Head of caudate nucleus (tissue), 42 donors: ENCODE measurements around the gene ALDOA.
"Not testable (repeated sequence)": the region's sequence is repeated elsewhere in the genome, so short reads cannot be mapped to it uniquely, and the experiment has no call there.

ENCODE experiments used
- DNase-seq, 42 donors: peaks; one replicate each; pipeline versions ENCODE4 v3.0.0 to v3.0.0-alpha.2; 2020 to 2021; ENCODE audit warnings: mixed read lengths in 7 of 42
- intact Hi-C: fragments of 100-400 bp; cut with DNase I; formaldehyde crosslinking; loops from one replicate; pipeline ENCODE4 v1.15.0; 2022

ALDOA gene

GRCh38 chr16:30065102-30065942 lies at the start of gene ALDOA:
Gene ALDOA (plus strand): TSS chr16:30065760. CDS start chr16:30066898, 1,138 bp downstream.
- intact Hi-C loops = loop anchor here (5.0 kb wide), 1 partner anchor 57 kb away; the partner anchor contains the start of gene MAPK3

GRCh38 chr16:30016555-30017276 lies 48.8 kb upstream of the ALDOA start:
- intact Hi-C loops = no loop called here
- no peak for DNase-seq

More at GRCh38 chr16:30065102-30065942, at the start of gene ALDOA:
- DNase-seq = peak; percentile 94 to 99 (median 98)

- intact Hi-C loops = no loop called here
Measured at GRCh38 chr16:30017277-30017656, 48.3 kb upstream of the ALDOA start.

DNA sequence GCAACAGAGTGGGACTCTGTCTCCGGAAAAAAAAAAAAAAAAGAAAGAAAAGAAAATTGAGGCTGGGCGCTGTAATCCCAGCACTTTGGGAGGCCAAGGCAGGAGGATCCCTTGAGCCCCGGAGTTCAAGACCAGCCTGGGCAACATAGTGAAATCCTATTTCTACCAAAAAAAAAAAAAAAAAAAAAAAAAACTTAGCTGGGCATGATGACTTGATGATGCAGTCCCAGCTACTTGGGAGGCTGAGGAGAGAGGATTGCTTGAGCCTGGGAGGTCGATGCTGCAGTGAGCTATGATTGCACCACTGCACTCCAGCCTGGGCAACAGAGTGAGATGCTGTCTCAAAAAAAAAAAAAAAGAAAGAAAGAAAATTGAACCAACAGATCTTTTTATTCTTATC lies 47.6 kb upstream of the ALDOA start:
- intact Hi-C loops, DNase-seq: not testable (repeated sequence)

More at GRCh38 chr16:30017277-30017656, 48.3 kb upstream of the ALDOA start:
- no peak for DNase-seq

DNA sequence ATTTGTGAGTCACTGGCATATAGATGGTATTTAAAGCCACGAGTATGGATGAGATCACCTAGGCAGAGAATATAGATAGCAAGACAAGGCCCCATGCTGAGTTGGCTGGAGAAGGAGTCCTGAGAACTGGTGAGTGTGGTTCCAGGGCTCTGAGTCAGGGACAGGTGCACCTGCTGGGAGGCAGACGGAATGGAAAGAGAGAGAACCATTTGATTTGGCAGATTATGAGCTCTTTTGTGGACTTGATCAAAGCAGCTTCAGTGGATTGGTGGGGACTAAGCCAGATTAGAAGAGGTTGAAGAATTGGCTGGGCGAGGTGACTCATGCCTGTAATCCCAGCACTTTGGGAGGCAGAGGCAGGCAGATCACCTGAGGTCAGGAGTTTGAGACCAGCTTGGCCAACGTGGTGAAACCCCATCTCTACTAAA lies 46.8 kb upstream of the ALDOA start:
- DNase-seq = no peak
- intact Hi-C loops = no loop called here

- DNase-seq = no peak
- intact Hi-C loops = no loop called here
Measured at GRCh38 chr16:30022887-30023286, 42.7 kb upstream of the ALDOA start, which contains the start of gene C16orf92. Gene C16orf92 (plus strand): TSS chr16:30023198. CDS start chr16:30023341, 143 bp downstream.

DNA sequence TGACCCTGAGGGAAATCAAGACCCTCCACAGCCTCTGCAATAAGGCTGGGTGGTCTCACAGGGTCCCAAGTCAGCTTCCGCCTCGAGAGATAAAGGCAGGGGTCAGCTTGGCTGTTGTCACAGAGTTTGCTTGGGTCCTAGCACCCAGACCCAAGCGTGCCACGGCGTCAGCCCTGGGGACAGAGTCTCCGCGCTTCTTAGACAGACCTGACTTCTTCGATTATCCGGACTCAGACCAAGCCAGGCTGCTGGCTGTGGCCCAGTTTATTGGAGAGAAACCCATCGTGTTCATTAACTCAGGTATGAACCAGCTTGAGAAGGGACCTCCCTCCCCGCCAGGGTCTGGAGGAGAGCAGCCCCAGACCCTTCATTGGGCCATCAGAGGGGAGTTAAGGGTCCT lies 42.0 kb upstream of the ALDOA start:
- no peak for DNase-seq
- intact Hi-C loops = no loop called here

GRCh38 chr16:30024451-30024850 lies 41.1 kb upstream of the ALDOA start:
- intact Hi-C loops = no loop called here
- DNase-seq = no peak

- intact Hi-C loops = no loop called here
- no peak for DNase-seq
Measured at GRCh38 chr16:30025156-30025555, 40.4 kb upstream of the ALDOA start.

GRCh38 chr16:30025574-30025973 lies 40.0 kb upstream of the ALDOA start:
- intact Hi-C loops = no loop called here
- DNase-seq = no peak

DNA sequence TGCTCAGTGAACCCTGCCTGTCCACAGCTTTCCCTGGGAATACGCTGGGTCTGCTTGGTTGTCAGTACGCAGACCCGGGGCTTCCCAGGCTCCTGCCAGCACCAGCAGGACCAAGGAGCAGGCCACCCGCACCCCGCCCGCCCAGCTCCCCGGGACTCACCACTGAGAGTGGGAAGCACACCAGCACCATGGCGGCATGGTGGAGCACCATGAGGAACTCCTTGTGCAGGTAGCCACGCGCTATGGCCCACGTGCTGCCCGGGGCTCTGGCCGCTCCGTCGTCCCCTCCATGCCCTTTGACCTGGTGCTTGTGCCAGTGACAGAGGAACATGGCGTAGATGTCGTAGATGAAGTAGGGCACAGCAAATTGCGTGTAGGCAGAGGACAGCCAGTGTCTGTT lies 39.1 kb upstream of the ALDOA start:
- intact Hi-C loops = no loop called here
- no peak for DNase-seq

DNA sequence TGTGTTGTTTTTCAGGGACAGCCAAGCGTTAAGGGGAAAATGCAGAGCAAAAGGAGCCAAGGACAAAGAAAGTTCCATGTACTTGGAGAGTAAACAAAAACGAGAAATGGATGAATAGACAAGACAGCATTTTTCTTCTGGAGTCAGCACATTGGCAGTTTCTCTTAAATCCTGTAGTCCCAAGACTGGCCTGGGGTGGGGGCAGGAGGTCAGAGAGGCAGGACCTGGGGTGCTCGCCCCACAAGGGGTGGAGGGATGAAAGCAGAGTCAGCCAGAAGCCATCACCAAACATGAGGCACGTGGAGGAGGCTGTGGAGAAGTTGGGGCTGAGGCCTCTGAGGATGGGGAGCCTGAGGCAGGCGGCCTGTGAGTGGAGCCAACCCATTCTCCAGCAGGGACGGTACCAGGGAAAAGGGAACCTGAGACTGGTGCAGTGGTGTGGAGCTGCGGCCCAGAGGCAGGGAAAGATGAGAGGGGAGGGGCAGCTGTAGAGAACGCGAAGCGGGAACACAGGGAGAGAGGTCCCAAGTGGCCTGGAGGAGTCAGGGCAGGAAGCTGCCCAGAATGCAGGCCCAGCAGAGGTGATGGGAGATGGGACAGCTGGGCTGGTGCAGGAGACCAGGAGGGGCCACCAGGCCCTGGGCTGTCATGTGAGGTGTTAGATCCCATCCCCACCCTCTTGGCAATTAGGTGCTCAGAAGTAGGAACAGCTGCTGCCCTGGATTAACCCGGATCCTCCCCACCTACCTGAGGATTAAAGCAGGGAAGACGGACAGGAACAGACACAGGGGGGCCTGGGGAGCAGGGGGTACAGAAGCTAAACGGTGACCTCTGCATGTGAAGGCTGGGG lies 37.7 kb upstream of the ALDOA start:
- intact Hi-C loops = no loop called here
- DNase-seq = no peak

- intact Hi-C loops = no loop called here
- DNase-seq = no peak
Measured at GRCh38 chr16:30028438-30029076, 37.0 kb upstream of the ALDOA start.

DNA sequence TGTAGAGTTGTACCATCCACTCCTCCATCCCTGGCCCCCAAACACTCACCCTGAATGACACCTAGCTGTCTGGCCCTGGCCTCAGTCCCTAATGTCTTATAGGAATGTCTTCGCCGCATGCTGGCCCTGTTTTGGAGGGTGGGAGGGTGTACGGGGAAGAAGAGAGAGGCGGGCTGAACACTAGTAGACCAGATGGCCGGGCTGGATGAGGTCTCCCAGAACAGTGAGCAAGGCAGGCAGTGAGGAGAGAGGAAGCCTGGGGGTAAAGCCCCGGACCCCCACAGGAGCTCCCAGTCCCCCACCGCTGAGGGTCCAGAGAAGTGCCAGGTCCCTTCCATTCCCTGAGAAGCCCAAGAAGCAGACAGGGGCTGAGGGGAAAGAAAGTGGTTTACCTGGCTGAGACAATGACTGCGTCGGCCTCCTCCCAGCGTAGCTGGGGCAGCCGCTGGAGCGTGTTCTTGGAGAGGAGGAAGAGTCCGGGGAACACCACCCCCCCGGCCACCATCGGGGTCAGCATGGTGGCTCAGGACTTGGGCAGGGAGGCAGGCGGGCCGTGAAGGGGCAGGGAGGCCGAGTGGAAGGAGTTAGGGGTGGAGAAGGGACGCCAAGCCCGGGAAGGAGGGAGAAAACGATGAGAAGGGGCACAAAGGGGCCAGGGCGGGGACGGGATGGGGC lies 35.4 kb upstream of the ALDOA start:
- intact Hi-C loops = no loop called here
- no peak for DNase-seq

DNA sequence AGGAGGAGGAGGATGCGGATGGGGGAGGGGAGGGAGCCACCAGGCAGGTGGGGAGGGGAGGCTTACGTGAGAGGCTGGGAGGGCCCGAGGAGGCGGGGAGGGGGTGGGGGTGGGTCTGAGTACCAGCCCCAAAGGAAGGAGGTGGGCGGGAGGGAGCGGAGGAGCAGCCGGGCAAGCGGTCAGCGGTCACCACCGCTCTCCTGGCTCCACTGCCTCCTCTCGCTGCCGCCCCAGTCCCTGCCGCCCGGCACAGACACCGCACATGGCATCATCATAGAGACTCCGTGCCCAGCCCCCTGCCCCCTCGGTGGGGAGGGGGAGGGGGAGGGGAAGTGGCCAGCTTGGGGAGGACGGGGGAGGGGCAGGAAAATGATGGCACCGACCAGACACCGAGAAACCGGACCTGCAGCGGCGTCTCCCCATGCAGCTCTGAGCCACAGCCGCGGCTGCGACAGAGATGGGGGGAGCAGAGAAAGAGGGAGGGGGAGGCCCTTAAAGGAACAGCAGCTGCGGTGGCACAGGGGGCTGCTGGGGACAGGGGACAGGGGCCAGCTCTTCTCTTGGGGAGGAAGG lies 34.6 kb upstream of the ALDOA start, which contains the start of gene TLCD3B:
TSS of gene TLCD3B (minus strand) at position 431 of the 573 bp plus-strand sequence. CDS start 744 bp downstream, outside the sequence.
- intact Hi-C loops = no loop called here

DNA sequence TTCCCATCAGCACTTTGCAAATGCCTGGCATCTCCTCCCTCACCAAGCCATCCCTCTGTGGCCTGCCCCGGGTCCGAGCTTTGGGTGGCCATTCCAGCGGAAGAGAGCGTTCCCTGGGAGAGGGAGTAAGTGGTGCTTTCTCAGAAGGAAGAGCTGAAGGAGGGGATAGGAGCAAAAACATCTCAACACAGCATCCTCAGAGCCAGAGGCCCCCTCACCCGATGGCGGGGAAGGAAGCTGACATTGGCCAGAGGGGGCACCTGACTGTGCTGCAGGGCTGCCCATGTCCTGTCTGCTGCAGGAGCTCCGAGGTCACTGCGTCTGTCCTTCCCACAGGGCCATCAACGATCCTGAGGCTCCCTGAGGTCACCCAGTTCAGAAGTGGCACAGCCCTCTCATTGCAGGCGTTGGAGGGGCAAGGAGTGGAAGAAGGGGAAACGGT lies 34.1 kb upstream of the ALDOA start:
- no peak for DNase-seq
- intact Hi-C loops = no loop called here

More for the DNA sequence above, 34.6 kb upstream of the ALDOA start, which contains the start of gene TLCD3B:
- peak in 23 of 42 donors; percentile 20 to 69 (median 44) for DNase-seq

GRCh38 chr16:30032083-30032819 lies 33.3 kb upstream of the ALDOA start:
- intact Hi-C loops = no loop called here
- DNase-seq = peak in 39 of 42 donors; percentile 32 to 85 (median 66)
